Astrocyte of the spinal cord (primary cell): ENCODE data around the gene ACVR2A.

ENCODE experiments used
- DNase-seq: peaks from one replicate; pipeline ENCODE4 v3.0.0; 2011; ENCODE audit warnings: low read depth, low spot score
- H3K4me3 ChIP-seq: 2 replicates; pipeline ENCODE4 v1.5.1; 2011; ENCODE audit warnings: low read depth, mild to moderate bottlenecking, low read length, moderate library complexity
- CTCF ChIP-seq: IDR thresholded peaks from 2 replicates; pipeline ENCODE4 v1.5.1; 2012; ENCODE audit warnings: low read depth, mild to moderate bottlenecking, low read length, inconsistent platforms
- in situ Hi-C: cut with HindIII; loops from 2 replicates; pipeline ENCODE4 v1.10.0; 2017; ENCODE audit warnings: low sequenced_read_pairs

The ACVR2A gene

GRCh38 chr2:147865560-147865959 is 20.7 kb downstream of the ACVR2A start:
- TF ChIP-seq CTCF: no peak
- in situ Hi-C loops: no loop called here
- no peak overlapping the region for H3K4me3 ChIP-seq
- DNase-seq: no peak

- in situ Hi-C loops: no loop called here
- DNase-seq: no peak
- no peak for TF ChIP-seq CTCF
- no peak overlapping the region for H3K4me3 ChIP-seq
Measured at GRCh38 chr2:147867050-147867449, 22.2 kb downstream of the ACVR2A start.

- H3K4me3 ChIP-seq: no peak overlapping the region
- TF ChIP-seq CTCF: no peak
- DNase-seq: no peak
- in situ Hi-C loops: no loop called here
Measured at GRCh38 chr2:147869934-147870333, 25.1 kb downstream of the ACVR2A start.

- TF ChIP-seq CTCF: no peak
- in situ Hi-C loops: no loop called here
- H3K4me3 ChIP-seq: no peak overlapping the region
- no peak for DNase-seq
Measured at GRCh38 chr2:147872967-147873366, 28.1 kb downstream of the ACVR2A start.

- DNase-seq: no peak
- in situ Hi-C loops: no loop called here
- H3K4me3 ChIP-seq: no peak overlapping the region
- TF ChIP-seq CTCF: no peak
Measured at GRCh38 chr2:147873859-147874483, 29.1 kb downstream of the ACVR2A start.

- no peak for TF ChIP-seq CTCF
- in situ Hi-C loops: no loop called here
- DNase-seq: no peak
- H3K4me3 ChIP-seq: no peak overlapping the region
Measured at GRCh38 chr2:147879846-147880245, 35.0 kb downstream of the ACVR2A start.

- H3K4me3 ChIP-seq: no peak overlapping the region
- in situ Hi-C loops: no loop called here
- TF ChIP-seq CTCF: no peak
- DNase-seq: no peak
Measured at GRCh38 chr2:147882631-147883030, 37.8 kb downstream of the ACVR2A start.
